ENCODE data around the gene SVIP.

SVIP gene

GRCh38 chr11:22778642-22779041, 51.0 kb downstream of the SVIP start:
- no peaks in the 10 kb centered on the region for H3K4me1 ChIP-seq (ENCODE audit: control insufficient read depth, insufficient read depth, low read length, poor library complexity, severe bottlenecking)
- H3K36me3 ChIP-seq (ENCODE audit: control insufficient read depth, insufficient read depth, low read length), result no peaks in the 10 kb centered on the region
- H3K27me3 ChIP-seq (replicated peaks; ENCODE audit: control insufficient read depth, insufficient read depth, low read length, poor library complexity, severe bottlenecking), result no peaks in the 10 kb centered on the region
- H3K4me3 ChIP-seq (ENCODE audit: insufficient read depth, low read depth, low read length, poor library complexity, severe bottlenecking), result no peak overlapping the region
- no peak for DNase-seq
- no peak overlapping the region for H3K27ac ChIP-seq (ENCODE audit: insufficient read depth, low read length, poor library complexity, severe bottlenecking)
- H3K9me3 ChIP-seq (ENCODE audit: control insufficient read depth, low read length), result no peaks in the 10 kb centered on the region

DNA sequence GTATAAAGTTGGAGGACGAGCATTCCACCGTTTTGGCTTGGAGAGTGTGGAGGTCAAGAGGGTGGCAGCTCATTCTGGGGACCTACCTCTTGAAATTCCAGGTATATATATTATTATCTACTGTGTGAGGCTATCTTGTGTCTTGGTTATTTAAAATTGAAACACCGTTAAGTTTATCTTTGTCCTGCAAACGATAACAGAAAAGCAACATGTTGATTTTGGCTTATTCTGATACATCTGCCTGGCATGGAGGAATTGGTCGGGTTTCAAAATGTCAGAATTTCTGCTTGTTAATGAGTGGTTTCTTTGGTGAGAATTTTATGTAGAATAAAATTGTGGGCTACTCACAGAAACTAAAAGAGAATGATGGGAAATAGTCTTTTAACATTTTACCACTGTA, 54.4 kb downstream of the SVIP start:
- Histone ChIP-seq H3K36me3 (ENCODE audit: control insufficient read depth, insufficient read depth, low read length) (no peaks in the 10 kb centered on the region), H3K27ac (ENCODE audit: insufficient read depth, low read length, poor library complexity, severe bottlenecking) (no peak overlapping the region), H3K9me3 (ENCODE audit: control insufficient read depth, low read length) (no peaks in the 10 kb centered on the region), H3K4me1 (ENCODE audit: control insufficient read depth, insufficient read depth, low read length, poor library complexity, severe bottlenecking) (no peaks in the 10 kb centered on the region), H3K27me3 (replicated peaks; ENCODE audit: control insufficient read depth, insufficient read depth, low read length, poor library complexity, severe bottlenecking) (no peaks in the 10 kb centered on the region), H3K4me3 (ENCODE audit: insufficient read depth, low read depth, low read length, poor library complexity, severe bottlenecking) (no peak overlapping the region)
- no peak for DNase-seq

DNA sequence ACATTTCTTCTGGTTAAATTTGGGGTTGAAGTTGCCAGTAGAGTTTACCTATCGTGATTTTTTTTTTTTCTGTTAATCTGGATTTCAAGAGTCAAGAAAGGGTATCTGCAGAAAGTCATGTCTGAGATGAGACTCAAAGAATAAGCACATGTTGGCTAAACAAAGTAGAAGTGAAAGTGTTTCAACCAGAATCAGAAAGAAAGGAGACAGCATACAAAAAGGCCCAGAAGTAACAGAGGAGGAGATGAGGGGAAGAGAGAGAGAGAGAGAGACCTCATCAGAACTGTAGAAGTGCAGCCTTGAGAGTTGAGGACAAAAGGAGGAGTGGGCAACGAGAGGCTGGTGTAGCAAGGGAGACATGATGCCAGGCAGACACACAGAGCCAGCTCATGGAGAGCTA, 54.9 kb downstream of the SVIP start:
- Histone ChIP-seq H3K9me3 (ENCODE audit: control insufficient read depth, low read length) (no peaks in the 10 kb centered on the region), H3K4me1 (ENCODE audit: control insufficient read depth, insufficient read depth, low read length, poor library complexity, severe bottlenecking) (no peaks in the 10 kb centered on the region), H3K27me3 (replicated peaks; ENCODE audit: control insufficient read depth, insufficient read depth, low read length, poor library complexity, severe bottlenecking) (no peaks in the 10 kb centered on the region), H3K27ac (ENCODE audit: insufficient read depth, low read length, poor library complexity, severe bottlenecking) (no peak overlapping the region), H3K4me3 (ENCODE audit: insufficient read depth, low read depth, low read length, poor library complexity, severe bottlenecking) (no peak overlapping the region), H3K36me3 (ENCODE audit: control insufficient read depth, insufficient read depth, low read length) (no peaks in the 10 kb centered on the region)
- no peak for DNase-seq

GRCh38 chr11:22769081-22769480, 60.5 kb downstream of the SVIP start:
- Histone ChIP-seq H3K36me3 (ENCODE audit: control insufficient read depth, insufficient read depth, low read length) (no peaks in the 10 kb centered on the region), H3K27ac (ENCODE audit: insufficient read depth, low read length, poor library complexity, severe bottlenecking) (no peak overlapping the region), H3K4me1 (ENCODE audit: control insufficient read depth, insufficient read depth, low read length, poor library complexity, severe bottlenecking) (no peaks in the 10 kb centered on the region), H3K27me3 (replicated peaks; ENCODE audit: control insufficient read depth, insufficient read depth, low read length, poor library complexity, severe bottlenecking) (no peaks in the 10 kb centered on the region), H3K9me3 (ENCODE audit: control insufficient read depth, low read length) (no peaks in the 10 kb centered on the region), H3K4me3 (ENCODE audit: insufficient read depth, low read depth, low read length, poor library complexity, severe bottlenecking) (no peak overlapping the region)
- DNase-seq, result no peak
